GM06990 (cell line): Measurements from ENCODE around the gene PATE1.

Source experiments
- DNase-seq: peaks from one replicate; pipeline ENCODE4 v3.0.0-alpha.2; 2011; ENCODE audit not compliant: insufficient read length; ENCODE audit errors: extremely low read depth
- H3K27me3 ChIP-seq: replicated peaks from 2 replicates; pipeline ENCODE4 v1.6.0; 2011; ENCODE audit warnings: low read length; ENCODE audit not compliant: control insufficient read depth, insufficient read depth
- H3K36me3 ChIP-seq: 2 replicates; pipeline ENCODE4 v1.5.1; 2011; ENCODE audit warnings: low read length; ENCODE audit not compliant: control insufficient read depth, insufficient read depth
- H3K4me3 ChIP-seq: replicated peaks from 2 replicates; pipeline ENCODE4 v1.5.1; 2011; ENCODE audit warnings: low read depth, mild to moderate bottlenecking, control low read depth, low read length
- CTCF ChIP-seq: IDR thresholded peaks from 2 replicates; pipeline ENCODE4 v1.5.1; 2011; ENCODE audit warnings: low read length, control low read depth, mild to moderate bottlenecking, inconsistent platforms; ENCODE audit not compliant: insufficient read depth, poor library complexity, severe bottlenecking

Gene PATE1

GRCh38 chr11:125763483-125763882, 17.4 kb downstream of the PATE1 start:
- Histone ChIP-seq H3K36me3 (no peaks in the 10 kb centered on the region), H3K4me3 (no peak overlapping the region), H3K27me3 (no peaks in the 10 kb centered on the region; the same call in 1 of the 2 replicates)
- no peak for DNase-seq
- no peak for TF ChIP-seq CTCF

DNA sequence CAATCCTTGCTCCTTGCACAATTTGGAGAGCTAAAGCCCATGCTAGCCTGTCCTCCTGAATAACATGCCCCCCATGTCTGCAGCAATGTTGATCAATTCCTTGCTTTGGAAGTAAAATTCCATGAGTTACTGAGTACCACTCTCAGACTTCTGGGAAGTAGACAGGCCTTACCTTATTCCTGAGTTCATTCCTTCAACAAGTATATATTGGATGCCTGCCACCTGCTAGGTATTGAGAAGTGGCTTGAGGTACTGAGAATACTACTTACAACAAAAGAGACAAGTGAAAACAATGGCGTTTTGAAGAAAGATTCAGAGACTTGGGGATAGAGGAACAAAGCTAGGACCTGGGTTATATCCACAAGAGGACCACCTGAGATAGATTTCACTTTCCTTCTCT, 20.2 kb downstream of the PATE1 start:
- DNase-seq: no peak
- H3K36me3 ChIP-seq: no peaks in the 10 kb centered on the region
- no peak overlapping the region for H3K4me3 ChIP-seq
- no peaks in the 10 kb centered on the region; the same call in 1 of the 2 replicates for H3K27me3 ChIP-seq
- TF ChIP-seq CTCF: no peak

DNA sequence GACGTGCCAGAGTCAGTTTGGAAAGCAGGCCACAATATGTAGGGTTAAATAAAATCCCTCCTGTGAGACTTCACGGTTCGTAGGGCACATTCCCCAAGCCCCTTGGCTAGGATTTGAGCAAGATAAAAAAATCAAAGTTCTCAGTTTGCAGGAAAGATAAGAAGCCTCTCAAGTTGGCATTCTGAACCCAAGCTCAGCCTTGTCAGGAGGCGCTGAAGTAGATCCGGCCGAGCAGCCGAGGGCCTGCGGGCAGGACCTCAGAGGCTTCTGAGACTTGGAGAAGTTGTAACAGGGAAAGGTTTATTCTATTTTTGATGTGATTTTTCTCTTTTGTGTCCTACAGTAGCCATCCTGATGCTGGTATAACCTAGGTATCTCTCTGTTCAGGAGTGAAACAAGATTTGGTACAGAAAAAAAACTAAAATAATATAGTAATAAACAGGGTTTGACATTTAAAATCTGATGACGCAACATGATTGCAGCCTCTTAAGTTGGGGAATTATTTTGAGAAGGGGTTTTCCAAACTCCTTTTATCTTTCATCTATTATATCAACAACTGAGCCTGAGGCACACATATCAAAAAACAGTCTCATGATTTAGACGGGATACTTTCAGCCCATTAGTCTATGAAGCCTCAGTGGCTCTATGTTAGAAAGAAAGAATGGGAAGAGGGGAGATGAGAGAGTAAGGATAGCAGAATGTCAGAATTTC, 22.4 kb downstream of the PATE1 start:
- Histone ChIP-seq H3K4me3 (no peak overlapping the region), H3K27me3 (no peaks in the 10 kb centered on the region; the same call in 1 of the 2 replicates), H3K36me3 (no peaks in the 10 kb centered on the region)
- TF ChIP-seq CTCF: no peak
- DNase-seq: no peak

GRCh38 chr11:125770583-125770982, 24.5 kb downstream of the PATE1 start:
- DNase-seq: no peak
- H3K36me3 ChIP-seq: no peaks in the 10 kb centered on the region
- H3K4me3 ChIP-seq: no peak overlapping the region
- no peaks in the 10 kb centered on the region; the same call in 1 of the 2 replicates for H3K27me3 ChIP-seq
- no peak for TF ChIP-seq CTCF

- Histone ChIP-seq H3K36me3 (no peaks in the 10 kb centered on the region), H3K27me3 (no peaks in the 10 kb centered on the region; the same call in 1 of the 2 replicates), H3K4me3 (no peak overlapping the region)
- TF ChIP-seq CTCF: no peak
- no peak for DNase-seq
Measured at GRCh38 chr11:125772834-125773505, 26.9 kb downstream of the PATE1 start.
